HL-60/S4 (cell line): ENCODE measurements around the gene USH1C.

Source experiments
- in situ Hi-C: fragments of 300-500 bp; cut with MboI; formaldehyde crosslinking; loops from 2 replicates; pipeline ENCODE4 v1.14.3; 2022; ENCODE audit warnings: low sequenced_read_pairs

USH1C gene

GRCh38 chr11:17510507-17511206 lies 33.6 kb downstream of the USH1C start:
- in situ Hi-C loops, result no loop called here

- in situ Hi-C loops, result no loop called here
These were observed 35.4 kb downstream of the USH1C start for GRCh38 chr11:17508791-17509190.

- in situ Hi-C loops, result no loop called here
These were observed 35.9 kb downstream of the USH1C start for GRCh38 chr11:17508306-17508705.

GRCh38 chr11:17507773-17508172 lies 36.4 kb downstream of the USH1C start:
- in situ Hi-C loops, result no loop called here

- in situ Hi-C loops, result no loop called here
These were observed 37.3 kb downstream of the USH1C start for GRCh38 chr11:17506942-17507341.

GRCh38 chr11:17506314-17506713 lies 37.9 kb downstream of the USH1C start:
- in situ Hi-C loops, result no loop called here

- in situ Hi-C loops, result no loop called here
These were observed 39.1 kb downstream of the USH1C start for GRCh38 chr11:17505146-17505545.

GRCh38 chr11:17504330-17505107 lies 39.7 kb downstream of the USH1C start:
- in situ Hi-C loops, result no loop called here

- in situ Hi-C loops, result no loop called here
These were observed 41.6 kb downstream of the USH1C start for GRCh38 chr11:17502630-17503029.

- in situ Hi-C loops, result no loop called here
These were observed 43.5 kb downstream of the USH1C start for GRCh38 chr11:17500673-17501072.

- in situ Hi-C loops, result loop anchor here (10.0 kb wide), 1 partner anchor 104 kb away; no protein-coding TSS in a partner anchor
These were observed 45.7 kb downstream of the USH1C start for GRCh38 chr11:17498475-17498874.

- in situ Hi-C loops, result loop anchor here (10.0 kb wide), 1 partner anchor 103 kb away; no protein-coding TSS in a partner anchor
These were observed 46.2 kb downstream of the USH1C start for GRCh38 chr11:17498058-17498457.

GRCh38 chr11:17496406-17496805 lies 47.8 kb downstream of the USH1C start:
- in situ Hi-C loops, result loop anchor here (10.0 kb wide), 1 partner anchor 102 kb away; no protein-coding TSS in a partner anchor

- in situ Hi-C loops, result loop anchor here (10.0 kb wide), 1 partner anchor 99 kb away; no protein-coding TSS in a partner anchor
These were observed 50.2 kb downstream of the USH1C start for GRCh38 chr11:17494019-17494418.

GRCh38 chr11:17490938-17491337 lies 53.3 kb downstream of the USH1C start:
- in situ Hi-C loops, result loop anchor here (10.0 kb wide), 1 partner anchor 96 kb away; no protein-coding TSS in a partner anchor

- in situ Hi-C loops, result loop anchor here (10.0 kb wide), 1 partner anchor 95 kb away; no protein-coding TSS in a partner anchor
These were observed 54.0 kb downstream of the USH1C start for GRCh38 chr11:17490232-17490631.

GRCh38 chr11:17489751-17490150 lies 54.5 kb downstream of the USH1C start:
- in situ Hi-C loops, result loop anchor here (10.0 kb wide), 1 partner anchor 95 kb away; no protein-coding TSS in a partner anchor

- in situ Hi-C loops, result no loop called here
These were observed 55.7 kb downstream of the USH1C start for GRCh38 chr11:17488563-17488962.

GRCh38 chr11:17486646-17487045 lies 57.6 kb downstream of the USH1C start:
- in situ Hi-C loops, result no loop called here

GRCh38 chr11:17483505-17483904 lies 60.7 kb downstream of the USH1C start:
- in situ Hi-C loops, result no loop called here

- in situ Hi-C loops, result no loop called here
These were observed 62.3 kb downstream of the USH1C start for GRCh38 chr11:17481905-17482304.
